SK-N-SH (cell line): ENCODE data around the gene OSBPL5. TPM values are rescaled to one million over a fixed set of nuclear protein-coding genes. Genes with fewer than 3 reads are reported as not detected.

Source experiments
- CTCF ChIA-PET: fragments of 300-600, 350-600 bp; formaldehyde crosslinking; extraction: SDS; loops from one replicate; lab custom pipeline; 2021; lab: Yijun Ruan, JAX
- POLR2A ChIA-PET: fragments of 350-600 bp; sonication (Branson Sonifier 250); formaldehyde crosslinking; extraction: SDS; loops from one replicate; lab custom pipeline; 2020; ENCODE audit warnings: antibody characterized with exemption, inconsistent platforms; lab: Yijun Ruan, JAX
- DNase-seq: peaks from one replicate; pipeline ENCODE4 v3.0.0; 2012
- H2AFZ ChIP-seq: fragments of 200-600 bp; sonication (generic); 2 replicates; pipeline ENCODE4 v1.8.1; 2016; ENCODE audit warnings: antibody characterized with exemption, mild to moderate bottlenecking, low read depth
- H3F3A ChIP-seq: fragments of 200-600 bp; sonication (generic); replicated peaks from 2 replicates; pipeline ENCODE3; 2016; ENCODE audit warnings: antibody characterized with exemption, mild to moderate bottlenecking; ENCODE audit not compliant: insufficient read depth
- H3K27ac ChIP-seq, 2 experiments: fragments of 200-500 bp in 1 of 2; fragments of 200-600 bp in 1 of 2; sonication (Bioruptor generic) in 1 of 2; sonication (generic), shearing (Covaris generic) in 1 of 2; 2 replicates each; pipeline versions ENCODE4 v1.5.1 to v1.6.1; 2014 to 2016; ENCODE audit warnings: low read depth in 2 of 2, inconsistent platforms in 1 of 2, low read length in 1 of 2, mild to moderate bottlenecking in 1 of 2, mixed read lengths in 1 of 2
- H3K27me3 ChIP-seq: fragments of 200-600 bp; sonication (generic), shearing (Covaris generic); 2 replicates; pipeline ENCODE4 v1.6.1; 2016; ENCODE audit warnings: mixed run types; ENCODE audit not compliant: insufficient read depth
- H3K36me3 ChIP-seq, 2 experiments: fragments of 200-500 bp in 1 of 2; fragments of 200-600 bp in 1 of 2; sonication (Bioruptor generic) in 1 of 2; sonication (generic) in 1 of 2; replicated peaks in 1 of 2; 2 replicates each; pipeline versions ENCODE3 to v1.5.1; 2014 to 2016; ENCODE audit warnings: low read length in 1 of 2, mild to moderate bottlenecking in 1 of 2; ENCODE audit not compliant: insufficient read depth in 2 of 2, control insufficient read depth in 1 of 2
- H3K4me1 ChIP-seq, 2 experiments: fragments of 200-500 bp in 1 of 2; fragments of 200-600 bp in 1 of 2; sonication (Bioruptor generic) in 1 of 2; sonication (generic), shearing (Covaris generic) in 1 of 2; 2 replicates each; pipeline versions ENCODE4 v1.5.1 to v1.6.1; 2014 to 2016; ENCODE audit warnings: low read depth in 1 of 2, low read length in 1 of 2, mixed run types in 1 of 2; ENCODE audit not compliant: insufficient read depth in 2 of 2, control insufficient read depth in 1 of 2
- H3K4me2 ChIP-seq: fragments of 200-600 bp; sonication (generic), shearing (Covaris generic); 2 replicates; pipeline ENCODE4 v1.6.1; 2017; ENCODE audit warnings: mixed run types
- H3K4me3 ChIP-seq, 2 experiments: fragments of 200-500 bp in 1 of 2; fragments of 200-600 bp in 1 of 2; sonication (Bioruptor generic) in 1 of 2; sonication (generic), shearing (Covaris generic) in 1 of 2; 2 replicates each; pipeline versions ENCODE4 v1.5.1 to v1.8.1; 2014 to 2016; ENCODE audit warnings: low read depth in 2 of 2, inconsistent platforms in 1 of 2, low read length in 1 of 2, mild to moderate bottlenecking in 1 of 2, mixed read lengths in 1 of 2, moderate library complexity in 1 of 2
- H3K79me2 ChIP-seq: fragments of 200-600 bp; sonication (generic); 2 replicates; pipeline ENCODE4 v1.8.1; 2017; ENCODE audit warnings: mild to moderate bottlenecking; ENCODE audit not compliant: insufficient read depth
- H3K9ac ChIP-seq: fragments of 200-600 bp; sonication (generic); 2 replicates; pipeline ENCODE4 v1.6.1; 2017; ENCODE audit warnings: mixed run types
- H3K9me2 ChIP-seq: fragments of 200-600 bp; sonication (generic); 2 replicates; pipeline ENCODE4 v1.6.1; 2017; ENCODE audit warnings: mixed run types
- H3K9me3 ChIP-seq: fragments of 200-600 bp; sonication (generic); 2 replicates; pipeline ENCODE4 v1.6.1; 2017; ENCODE audit warnings: mixed run types, mild to moderate bottlenecking, moderate library complexity
- H4K20me1 ChIP-seq: fragments of 200-600 bp; sonication (generic); 2 replicates; pipeline ENCODE4 v1.6.1; 2017; ENCODE audit warnings: mild to moderate bottlenecking, mixed run types; ENCODE audit not compliant: insufficient read depth
- CTCF ChIP-seq: fragments of 200-600 bp; sonication (generic); IDR thresholded peaks from 2 replicates; pipeline ENCODE4 v1.6.1; 2017; ENCODE audit warnings: antibody characterized with exemption, mild to moderate bottlenecking, moderate library complexity
- EP300 ChIP-seq, 2 experiments: IDR thresholded peaks; 2 replicates each; pipeline versions ENCODE4 v1.4.0 to v1.6.1; 2012; ENCODE audit warnings: borderline replicate concordance in 1 of 2, low read depth in 1 of 2, low read length in 1 of 2
- GATA2 ChIP-seq: sonication (generic); formaldehyde crosslinking; IDR thresholded peaks from 2 replicates; pipeline ENCODE4 v1.5.0; 2020; ENCODE audit warnings: mild to moderate bottlenecking, missing genetic modification reagents
- NFIC ChIP-seq: IDR thresholded peaks from 2 replicates; pipeline ENCODE4 v1.4.0; 2012; ENCODE audit warnings: borderline replicate concordance
- WGBS: methylation state at CpG from one replicate; pipeline ENCODE4 v1.1.6; 2017; ENCODE audit warnings: low lambda C conversion rate; 5-methylcytosine and 5-hydroxymethylcytosine counted together
- polyA plus RNA-seq, 3 experiments: library from polyadenylated mRNA; depleted of rRNA; stranded (reverse); fragments of >200 nt; gene quantifications; 2 replicates each; pipeline ENCODE4 v1.2.3, GENCODE V29; 2012
- TF ChIP-seq, protein P1 (sequence below): fragments of 150-350 bp; IDR thresholded peaks from 2 replicates; pipeline ENCODE4 v1.6.1; 2016; ENCODE audit warnings: mild to moderate bottlenecking, low read depth, low read length

Gene OSBPL5
- polyA plus RNA-seq, 1 of the 3 experiments (the other 2 are of a cell fraction): 10.9 TPM

DNA sequence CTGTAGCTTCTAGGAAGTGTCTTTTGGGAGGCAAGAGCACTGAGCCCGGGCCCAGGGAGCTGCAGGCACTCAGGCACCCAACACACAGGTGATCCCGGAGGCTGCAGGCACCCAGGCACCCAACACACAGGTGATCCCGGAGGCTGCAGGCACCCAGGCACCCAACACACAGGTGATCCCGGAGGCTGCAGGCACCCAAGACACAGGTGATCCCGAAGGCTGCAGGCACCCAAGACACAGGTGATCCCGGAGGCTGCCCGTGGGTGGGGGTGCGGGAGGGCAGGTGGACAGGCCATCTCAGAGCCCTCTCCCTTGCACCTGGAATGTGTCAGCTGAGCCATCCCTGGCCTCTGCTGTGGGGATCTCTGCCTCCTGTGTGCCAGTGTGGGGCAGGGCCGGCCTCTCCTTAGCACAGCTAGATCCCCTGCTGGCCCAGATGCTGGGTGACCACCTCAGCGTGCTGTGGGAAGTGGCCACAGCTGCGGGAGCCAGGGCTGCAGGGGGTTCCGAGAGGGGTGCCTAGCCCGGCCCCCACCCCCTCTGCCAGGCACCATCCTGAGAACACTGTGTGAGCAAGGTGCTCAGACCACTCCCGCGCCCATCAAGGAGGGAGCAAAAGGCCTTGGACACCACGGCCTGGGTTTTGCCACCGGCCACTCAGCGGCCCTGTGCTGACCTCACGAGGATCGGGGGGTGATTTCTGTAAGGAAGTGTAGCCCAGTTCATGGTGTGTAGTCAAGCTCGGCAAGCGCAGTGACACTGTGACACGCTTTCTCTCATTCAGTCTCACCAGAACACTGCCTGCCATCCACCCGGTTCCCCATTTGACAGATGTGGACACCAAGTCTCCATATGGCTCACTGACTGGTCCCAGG, 39.3 kb upstream of the OSBPL5 start:
- no peak overlapping the region for H3K9ac ChIP-seq
- DNase-seq: peak; percentile 28
- H3F3A ChIP-seq: no peaks in the 10 kb centered on the region
- no peaks in the 10 kb centered on the region for H3K9me2 ChIP-seq
- TF ChIP-seq NFIC (no peak), CTCF (no peak)
- TF ChIP-seq, protein P1, sequence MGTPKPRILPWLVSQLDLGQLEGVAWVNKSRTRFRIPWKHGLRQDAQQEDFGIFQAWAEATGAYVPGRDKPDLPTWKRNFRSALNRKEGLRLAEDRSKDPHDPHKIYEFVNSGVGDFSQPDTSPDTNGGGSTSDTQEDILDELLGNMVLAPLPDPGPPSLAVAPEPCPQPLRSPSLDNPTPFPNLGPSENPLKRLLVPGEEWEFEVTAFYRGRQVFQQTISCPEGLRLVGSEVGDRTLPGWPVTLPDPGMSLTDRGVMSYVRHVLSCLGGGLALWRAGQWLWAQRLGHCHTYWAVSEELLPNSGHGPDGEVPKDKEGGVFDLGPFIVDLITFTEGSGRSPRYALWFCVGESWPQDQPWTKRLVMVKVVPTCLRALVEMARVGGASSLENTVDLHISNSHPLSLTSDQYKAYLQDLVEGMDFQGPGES: no peak
- H3K79me2 ChIP-seq: no peaks in the 10 kb centered on the region
- POLR2A ChIA-PET: no interaction called here
- 58% methylated on average over 10 of the region's 24 CpGs for WGBS
- H3K36me3 ChIP-seq: no peaks in the 10 kb centered on the region
- no peak overlapping the region for H3K4me3 ChIP-seq
- no peak overlapping the region for H3K27ac ChIP-seq
- H3K9me3 ChIP-seq: no peaks in the 10 kb centered on the region
- H3K4me1 ChIP-seq: peaks cover 0 to 23% of the 10 kb centered on the region in 2 experiments; a peak in 1 of 4 replicates
- CTCF ChIA-PET: interaction anchor here (1.0 to 2.5 kb wide), 5 partner anchors 9 to 113 kb away, joined by 3 to 10 read pairs (median 5); no protein-coding TSS in a partner anchor
- no peaks in the 10 kb centered on the region for H4K20me1 ChIP-seq
- peaks cover 25% of the 10 kb centered on the region for H3K27me3 ChIP-seq
- no peak overlapping the region for H3K4me2 ChIP-seq
- H2AFZ ChIP-seq: no peak overlapping the region

GRCh38 chr11:3203221-3204043, 38.3 kb upstream of the OSBPL5 start:
- peaks cover 0 to 22% of the 10 kb centered on the region in 2 experiments; a peak in 1 of 4 replicates for H3K4me1 ChIP-seq
- TF ChIP-seq GATA2 (CRISPR knock-in tag): no peak
- no peak for TF ChIP-seq EP300 (IDR thresholded peaks at IDR 0.05; ENCODE audit: borderline replicate concordance in 1 of 2, low read depth in 1 of 2, low read length in 1 of 2)
- no peak for TF ChIP-seq CTCF
- no peaks in the 10 kb centered on the region for H3K9me2 ChIP-seq
- H2AFZ ChIP-seq: no peak overlapping the region
- ChIA-PET CTCF (interaction anchor here (1.0 to 2.6 kb wide), 6 partner anchors 8 to 166 kb away, joined by 3 to 10 read pairs (median 6); no protein-coding TSS in a partner anchor), POLR2A (no interaction called here)
- no peak overlapping the region; a peak in 1 of 4 replicates for H3K4me3 ChIP-seq
- no peaks in the 10 kb centered on the region for H4K20me1 ChIP-seq
- WGBS: under 1% methylated on average over 17 of the region's 51 CpGs
- H3K9ac ChIP-seq: no peak overlapping the region
- no peaks in the 10 kb centered on the region for H3K36me3 ChIP-seq
- H3K4me2 ChIP-seq: no peak overlapping the region
- no peaks in the 10 kb centered on the region for H3K9me3 ChIP-seq
- H3F3A ChIP-seq: no peaks in the 10 kb centered on the region
- H3K79me2 ChIP-seq: no peaks in the 10 kb centered on the region
- DNase-seq: peak; percentile 73
- H3K27me3 ChIP-seq: peaks cover 25% of the 10 kb centered on the region
- no peak overlapping the region for H3K27ac ChIP-seq
